NCI-H2029 (cell line): ENCODE measurements around the gene PSMC3.
A peak's percentile ranks its signal among the peaks of the same experiment; 100 is the strongest.

Experiments
- DNase-seq: peaks from one replicate; lab custom pipeline; 2025; lab: John Stamatoyannopoulos, UW

PSMC3 gene

GRCh38 chr11:47375546-47376085 lies 50.6 kb downstream of the PSMC3 start:
- no peak for DNase-seq

- DNase-seq, result no peak
Observed at GRCh38 chr11:47375020-47375419, 51.2 kb downstream of the PSMC3 start.

GRCh38 chr11:47374720-47375019 lies 51.6 kb downstream of the PSMC3 start:
- DNase-seq, result no peak

- peak; percentile 59 for DNase-seq
Observed at GRCh38 chr11:47373876-47374719, 52.1 kb downstream of the PSMC3 start.

GRCh38 chr11:47372422-47372821 lies 53.8 kb downstream of the PSMC3 start:
- DNase-seq, result no peak

- DNase-seq, result no peak
Observed at GRCh38 chr11:47369676-47370075, 56.6 kb downstream of the PSMC3 start.
